Activated CD8-positive, alpha-beta T cell treated with anti-CD3 and anti-CD28 coated beads for 36 hours (primary cell): Measurements from ENCODE around the gene C12orf57. TPM values are rescaled to one million over a fixed set of nuclear protein-coding genes. Genes with fewer than 3 reads are reported as not detected.

Experiments
- ATAC-seq: fragments of 200-7000 bp; cut with Tn5 transposase; one replicate; pipeline ENCODE4 v1.10.0; 2021; ENCODE audit warnings: mild to moderate bottlenecking, moderate library complexity
- CTCF ChIA-PET: fragments of 350-600 bp; sonication (Branson Sonifier 250); formaldehyde crosslinking; loops from one replicate; lab custom pipeline; 2021; ENCODE audit warnings: antibody characterized with exemption; lab: Charles Lee
- POLR2A ChIA-PET: fragments of 350-600 bp; sonication (Branson Sonifier 250); formaldehyde crosslinking; loops from one replicate; lab custom pipeline; 2021; ENCODE audit warnings: antibody characterized with exemption; lab: Charles Lee
- DNase-seq: peaks from one replicate; pipeline ENCODE4 v3.0.0-alpha.2; 2020
- H3K27ac Mint-ChIP-seq: one replicate; pipeline ENCODE4 v1.8.0; 2021; ENCODE audit warnings: mild to moderate bottlenecking, mixed read lengths
- H3K27me3 Mint-ChIP-seq: one replicate; pipeline ENCODE4 v1.8.0; 2021; ENCODE audit warnings: mixed read lengths
- H3K36me3 Mint-ChIP-seq: one replicate; pipeline ENCODE4 v1.8.0; 2021; ENCODE audit warnings: low read depth, mixed read lengths
- H3K4me1 Mint-ChIP-seq: one replicate; pipeline ENCODE4 v1.8.0; 2021; ENCODE audit warnings: low read depth, mixed read lengths
- H3K4me3 Mint-ChIP-seq: one replicate; pipeline ENCODE4 v1.8.0; 2021; ENCODE audit warnings: mild to moderate bottlenecking, moderate library complexity, mixed read lengths
- H3K9me3 Mint-ChIP-seq: one replicate; pipeline ENCODE4 v1.8.0; 2021; ENCODE audit warnings: mixed read lengths
- CTCF ChIP-seq: fragments of 200-600 bp; IDR thresholded peaks from one replicate; pipeline ENCODE4 v1.8.0; 2022; ENCODE audit warnings: antibody characterized with exemption, mild to moderate bottlenecking
- intact Hi-C: fragments of 100-400 bp; cut with micrococcal nuclease; formaldehyde crosslinking; loops from one replicate; pipeline ENCODE4 v1.10.0; 2022
- total RNA-seq, 2 experiments: library from RNA; stranded (reverse); gene quantifications; one replicate each; pipeline ENCODE4 v1.2.3, GENCODE V29; 2021

The C12orf57 gene
- total RNA-seq, 2 experiments from 2014 or later, result 226 to 244 TPM

GRCh38 chr12:6951551-6952120, 7.8 kb downstream of the C12orf57 start:
- Mint-ChIP-seq H3K36me3 (peaks cover 63% of the 10 kb centered on the region), H3K9me3 (no peaks in the 10 kb centered on the region), H3K27me3 (no peaks in the 10 kb centered on the region), H3K4me3 (peak overlapping the region; percentile 95), H3K4me1 (peaks cover 63% of the 10 kb centered on the region), H3K27ac (peak overlapping the region; percentile 93)
- ChIA-PET CTCF (interaction anchor here (1.4 to 22.8 kb wide), 5 partner anchors 9 to 60 kb away, joined by 3 to 460 read pairs (median 3); no protein-coding TSS in a partner anchor), POLR2A (interaction anchor here (1.3 to 36.0 kb wide), 4 partner anchors 3 to 166 kb away, joined by 5 to 1266 read pairs (median 654); partner anchors contain the start of genes ATN1, C12orf57, EMG1 and PHB2)
- no peak for ATAC-seq
- TF ChIP-seq CTCF, result no peak
- peak; percentile 49 for DNase-seq
- intact Hi-C loops, result no loop called here

- peak overlapping the region; percentile 95 for H3K4me3 Mint-ChIP-seq
- no peak for DNase-seq
- no peaks in the 10 kb centered on the region for H3K9me3 Mint-ChIP-seq
- ATAC-seq, result no peak
- CTCF ChIA-PET, result interaction anchor here (1.4 to 22.8 kb wide), 4 partner anchors 8 to 61 kb away, joined by 3 to 460 read pairs (median 3); no protein-coding TSS in a partner anchor
- POLR2A ChIA-PET, result interaction anchor here (1.3 to 36.0 kb wide), 4 partner anchors 2 to 165 kb away, joined by 5 to 1266 read pairs (median 654); partner anchors contain the start of genes ATN1, C12orf57, EMG1 and PHB2
- intact Hi-C loops, result no loop called here
- TF ChIP-seq CTCF, result no peak
- H3K4me1 Mint-ChIP-seq, result peaks cover 63% of the 10 kb centered on the region
- no peaks in the 10 kb centered on the region for H3K27me3 Mint-ChIP-seq
- peaks cover 64% of the 10 kb centered on the region for H3K36me3 Mint-ChIP-seq
- H3K27ac Mint-ChIP-seq, result peak overlapping the region; percentile 93
Observed at GRCh38 chr12:6952121-6952862, 8.5 kb downstream of the C12orf57 start.

GRCh38 chr12:6952863-6953441, 9.1 kb downstream of the C12orf57 start:
- ATAC-seq, result no peak
- Mint-ChIP-seq H3K36me3 (peaks cover 67% of the 10 kb centered on the region), H3K27me3 (no peaks in the 10 kb centered on the region), H3K27ac (peak overlapping the region; percentile 93), H3K4me3 (peak overlapping the region; percentile 95), H3K9me3 (no peaks in the 10 kb centered on the region), H3K4me1 (peaks cover 62% of the 10 kb centered on the region)
- no peak for TF ChIP-seq CTCF
- POLR2A ChIA-PET, result interaction anchor here (1.3 to 36.0 kb wide), 4 partner anchors 2 to 165 kb away, joined by 5 to 1266 read pairs (median 654); partner anchors contain the start of genes ATN1, C12orf57, EMG1 and PHB2
- intact Hi-C loops, result no loop called here
- CTCF ChIA-PET, result interaction anchor here (1.4 to 22.8 kb wide), 3 partner anchors 7 to 61 kb away, joined by 3 to 460 read pairs (median 3); no protein-coding TSS in a partner anchor
- peak; percentile 48 for DNase-seq

GRCh38 chr12:6953442-6954315, 9.9 kb downstream of the C12orf57 start:
- peaks cover 74% of the 10 kb centered on the region for H3K36me3 Mint-ChIP-seq
- H3K4me3 Mint-ChIP-seq, result peak overlapping the region; percentile 95
- ChIA-PET CTCF (interaction anchor here (0.7 to 22.8 kb wide), 6 partner anchors 7 to 84 kb away, joined by 3 to 460 read pairs (median 6); partner anchors contain the start of genes C12orf57, PTPN6 and RNU7-1), POLR2A (interaction anchor here (0.7 to 36.0 kb wide), 7 partner anchors 1 to 64 kb away, joined by 3 to 1266 read pairs (median 23); partner anchors contain the start of genes ATN1, C12orf57, EMG1 and LPCAT3)
- peak overlapping the region; percentile 93 for H3K27ac Mint-ChIP-seq
- DNase-seq, result peak; percentile 88
- no peak for TF ChIP-seq CTCF
- no peaks in the 10 kb centered on the region for H3K9me3 Mint-ChIP-seq
- peak; percentile 18 for ATAC-seq
- no peaks in the 10 kb centered on the region for H3K27me3 Mint-ChIP-seq
- peaks cover 63% of the 10 kb centered on the region for H3K4me1 Mint-ChIP-seq
- intact Hi-C loops, result no loop called here
